VCaP (cell line): Measurements from ENCODE around the gene DUSP8.
A peak's percentile ranks its signal among the peaks of the same experiment; 100 is the strongest.
"Not testable (repeated sequence)": the region's sequence is repeated elsewhere in the genome, so short reads cannot be mapped to it uniquely, and the experiment has no call there.

ENCODE experiments used
- H3K27ac ChIP-seq: fragments of 450-650 bp; 2 replicates; pipeline ENCODE4 v1.5.1; 2017
- CTCF ChIP-seq: fragments of 450-650 bp; conservative IDR thresholded peaks from 2 replicates; pipeline ENCODE4 v1.5.1; 2017; ENCODE audit warnings: mild to moderate bottlenecking, moderate library complexity

DUSP8 gene

GRCh38 chr11:1518301-1518700, 53.8 kb downstream of the DUSP8 start:
- TF ChIP-seq CTCF: no peak
- no peak overlapping the region for H3K27ac ChIP-seq

- H3K27ac ChIP-seq: no peak overlapping the region
These were observed 54.7 kb downstream of the DUSP8 start for GRCh38 chr11:1517117-1518005.

GRCh38 chr11:1516273-1517067, 55.6 kb downstream of the DUSP8 start:
- no peak overlapping the region for H3K27ac ChIP-seq

More at GRCh38 chr11:1517117-1518005, 54.7 kb downstream of the DUSP8 start:
- no peak for TF ChIP-seq CTCF

GRCh38 chr11:1515082-1516060, 56.7 kb downstream of the DUSP8 start:
- peak; percentile 95 for TF ChIP-seq CTCF
- peak overlapping the region; percentile 30; the same call in 1 of the 2 replicates for H3K27ac ChIP-seq

More at GRCh38 chr11:1516273-1517067, 55.6 kb downstream of the DUSP8 start:
- no peak for TF ChIP-seq CTCF

GRCh38 chr11:1514336-1515061, 57.6 kb downstream of the DUSP8 start:
- H3K27ac ChIP-seq: peak overlapping the region; percentile 30; the same call in 1 of the 2 replicates
- no peak for TF ChIP-seq CTCF

GRCh38 chr11:1513326-1514296, 58.5 kb downstream of the DUSP8 start:
- H3K27ac ChIP-seq: no peak overlapping the region
- no peak for TF ChIP-seq CTCF

GRCh38 chr11:1512531-1513258, 59.4 kb downstream of the DUSP8 start:
- H3K27ac ChIP-seq: not testable (repeated sequence)
